Mesendoderm (in vitro differentiated cells): ENCODE results near the gene AQP3.

ENCODE experiments used
- DNase-seq: peaks from one replicate; pipeline ENCODE4 v3.0.0; 2013
- H2AK5ac ChIP-seq: 2 replicates; pipeline ENCODE4 v1.6.1; 2013; ENCODE audit warnings: low read length, inconsistent platforms
- H2BK120ac ChIP-seq: 2 replicates; pipeline ENCODE4 v1.6.1; 2013; ENCODE audit warnings: low read depth, mild to moderate bottlenecking, low read length, moderate library complexity, mixed read lengths
- H2BK15ac ChIP-seq: replicated peaks from 2 replicates; pipeline ENCODE4 v1.6.1; 2013; ENCODE audit warnings: low read depth, mild to moderate bottlenecking, moderate library complexity
- H2BK5ac ChIP-seq: 2 replicates; pipeline ENCODE4 v1.6.1; 2013; ENCODE audit warnings: low read length, inconsistent platforms
- H3K18ac ChIP-seq: 2 replicates; pipeline ENCODE4 v1.6.1; 2013; ENCODE audit warnings: mild to moderate bottlenecking, low read length, mixed read lengths
- H3K23ac ChIP-seq: one replicate; pipeline ENCODE4 v1.6.1; 2013; ENCODE audit warnings: low read length
- H3K27ac ChIP-seq: 2 replicates; pipeline ENCODE4 v1.5.1; 2013; ENCODE audit warnings: low read depth, mild to moderate bottlenecking, inconsistent platforms, low read length, moderate library complexity
- H3K27me3 ChIP-seq: 2 replicates; pipeline ENCODE4 v1.6.1; 2013; ENCODE audit warnings: low read length, control low read depth, mild to moderate bottlenecking, inconsistent platforms; ENCODE audit not compliant: insufficient read depth, poor library complexity
- H3K36me3 ChIP-seq: 2 replicates; pipeline ENCODE4 v1.6.1; 2013; ENCODE audit warnings: low read length, inconsistent platforms; ENCODE audit not compliant: control insufficient read depth, insufficient read depth
- H3K4ac ChIP-seq: one replicate; pipeline ENCODE4 v1.6.1; 2013; ENCODE audit warnings: low read depth, mild to moderate bottlenecking, low read length, moderate library complexity
- H3K4me1 ChIP-seq: 2 replicates; pipeline ENCODE4 v1.6.1; 2013; ENCODE audit warnings: low read depth, low read length, inconsistent platforms; ENCODE audit not compliant: control insufficient read depth
- H3K4me2 ChIP-seq: 2 replicates; pipeline ENCODE4 v1.6.1; 2013; ENCODE audit warnings: low read length
- H3K4me3 ChIP-seq: 2 replicates; pipeline ENCODE4 v1.5.1; 2013; ENCODE audit warnings: mild to moderate bottlenecking, low read length
- H3K56ac ChIP-seq: one replicate; pipeline ENCODE4 v1.6.1; 2013; ENCODE audit warnings: low read length
- H3K79me1 ChIP-seq: 2 replicates; pipeline ENCODE4 v1.6.1; 2013; ENCODE audit warnings: low read length, inconsistent platforms
- H3K79me2 ChIP-seq: 2 replicates; pipeline ENCODE4 v1.6.1; 2013; ENCODE audit warnings: mild to moderate bottlenecking, low read length; ENCODE audit not compliant: control insufficient read depth, insufficient read depth
- H3K9ac ChIP-seq: 2 replicates; pipeline ENCODE4 v1.6.1; 2013; ENCODE audit warnings: low read length, inconsistent platforms
- H4K5ac ChIP-seq: one replicate; pipeline ENCODE4 v1.6.1; 2013; ENCODE audit warnings: low read length
- H4K8ac ChIP-seq: one replicate; pipeline ENCODE4 v1.6.1; 2013; ENCODE audit warnings: low read depth, mild to moderate bottlenecking, control low read depth, low read length, moderate library complexity
- WGBS: extraction: QIAGEN DNeasy Blood & Tissue Kit; methylation state at CpG from one replicate; pipeline ENCODE4 v1.1.7; 2013; ENCODE audit warnings: low lambda C conversion rate, missing lambda C conversion rate; ENCODE audit not compliant: insufficient coverage; ENCODE audit errors: extremely low coverage; 5-methylcytosine and 5-hydroxymethylcytosine counted together

Gene AQP3

GRCh38 chr9:33414268-33414667, 33.1 kb downstream of the AQP3 start:
- Histone ChIP-seq H2AK5ac (no peak overlapping the region), H3K79me1 (no peaks in the 10 kb centered on the region), H3K4me2 (no peak overlapping the region), H4K5ac (no peak overlapping the region), H3K79me2 (no peaks in the 10 kb centered on the region), H2BK5ac (no peak overlapping the region), H3K36me3 (no peaks in the 10 kb centered on the region), H3K23ac (no peak overlapping the region), H3K4me1 (peaks cover 3% of the 10 kb centered on the region), H3K27me3 (no peaks in the 10 kb centered on the region), H3K27ac (no peak overlapping the region), H3K9ac (no peak overlapping the region), H3K4ac (no peak overlapping the region), H4K8ac (no peak overlapping the region), H3K56ac (no peak overlapping the region), H3K4me3 (no peak overlapping the region), H3K18ac (no peak overlapping the region), H2BK15ac (no peak overlapping the region), H2BK120ac (no peak overlapping the region)
- WGBS: no CpG with 5 or more reads among the region's 3 CpGs
- no peak for DNase-seq

- Histone ChIP-seq H3K4me2 (no peak overlapping the region), H4K8ac (no peak overlapping the region), H3K56ac (no peak overlapping the region), H3K23ac (no peak overlapping the region), H3K4me3 (no peak overlapping the region), H3K27ac (no peak overlapping the region), H3K18ac (no peak overlapping the region), H3K27me3 (no peaks in the 10 kb centered on the region), H2AK5ac (no peak overlapping the region), H3K9ac (no peak overlapping the region), H2BK15ac (no peak overlapping the region), H3K79me1 (no peaks in the 10 kb centered on the region), H4K5ac (no peak overlapping the region), H3K36me3 (no peaks in the 10 kb centered on the region), H3K4ac (no peak overlapping the region), H3K79me2 (no peaks in the 10 kb centered on the region), H2BK120ac (no peak overlapping the region), H2BK5ac (no peak overlapping the region), H3K4me1 (no peaks in the 10 kb centered on the region)
- no peak for DNase-seq
- WGBS: no CpG with 5 or more reads among the region's 5 CpGs
These were observed 39.3 kb downstream of the AQP3 start for GRCh38 chr9:33408087-33408486.

GRCh38 chr9:33407061-33407460, 40.3 kb downstream of the AQP3 start:
- Histone ChIP-seq H3K36me3 (no peaks in the 10 kb centered on the region), H3K79me1 (no peaks in the 10 kb centered on the region), H2BK120ac (no peak overlapping the region), H3K27me3 (no peaks in the 10 kb centered on the region), H3K4me1 (no peaks in the 10 kb centered on the region), H2BK5ac (no peak overlapping the region), H3K4ac (no peak overlapping the region), H3K56ac (no peak overlapping the region), H4K5ac (no peak overlapping the region), H3K27ac (no peak overlapping the region), H3K79me2 (no peaks in the 10 kb centered on the region), H3K4me3 (no peak overlapping the region), H3K23ac (no peak overlapping the region), H2BK15ac (no peak overlapping the region), H3K9ac (no peak overlapping the region), H3K18ac (no peak overlapping the region), H3K4me2 (no peak overlapping the region), H2AK5ac (no peak overlapping the region), H4K8ac (no peak overlapping the region)
- DNase-seq: no peak
- WGBS: no CpG with 5 or more reads among the region's 3 CpGs

- Histone ChIP-seq H3K79me1 (no peaks in the 10 kb centered on the region), H3K56ac (no peak overlapping the region), H2BK120ac (no peak overlapping the region), H3K79me2 (no peaks in the 10 kb centered on the region), H3K4me3 (no peak overlapping the region), H4K5ac (no peak overlapping the region), H3K23ac (no peak overlapping the region), H3K27ac (no peak overlapping the region), H4K8ac (no peak overlapping the region), H3K18ac (no peak overlapping the region), H3K4me2 (no peak overlapping the region), H3K9ac (no peak overlapping the region), H3K4ac (no peak overlapping the region), H3K36me3 (no peaks in the 10 kb centered on the region), H2BK5ac (no peak overlapping the region), H3K27me3 (no peaks in the 10 kb centered on the region), H2AK5ac (no peak overlapping the region), H3K4me1 (no peaks in the 10 kb centered on the region), H2BK15ac (no peak overlapping the region)
- no peak for DNase-seq
- WGBS: no CpG with 5 or more reads among the region's 4 CpGs
These were observed 42.5 kb downstream of the AQP3 start for GRCh38 chr9:33404788-33405362.

GRCh38 chr9:33403941-33404787, 43.2 kb downstream of the AQP3 start:
- no peak for DNase-seq
- H3K36me3 ChIP-seq: no peaks in the 10 kb centered on the region
- no CpG with 5 or more reads among the region's 17 CpGs for WGBS
- no peak overlapping the region for H2BK120ac ChIP-seq
- no peaks in the 10 kb centered on the region for H3K27me3 ChIP-seq
- H2AK5ac ChIP-seq: no peak overlapping the region
- no peaks in the 10 kb centered on the region for H3K79me2 ChIP-seq
- H2BK15ac ChIP-seq: no peak overlapping the region
- H3K27ac ChIP-seq: no peak overlapping the region
- H3K4ac ChIP-seq: no peak overlapping the region
- H3K79me1 ChIP-seq: no peaks in the 10 kb centered on the region
- no peak overlapping the region for H3K23ac ChIP-seq
- H3K4me1 ChIP-seq: no peaks in the 10 kb centered on the region
- no peak overlapping the region for H3K18ac ChIP-seq
- H3K4me3 ChIP-seq: no peak overlapping the region
- H4K5ac ChIP-seq: no peak overlapping the region
- no peak overlapping the region for H3K56ac ChIP-seq
- H2BK5ac ChIP-seq: no peak overlapping the region
- no peak overlapping the region for H4K8ac ChIP-seq
- H3K9ac ChIP-seq: no peak overlapping the region
- H3K4me2 ChIP-seq: no peak overlapping the region
